Mesenchymal stem cell (in vitro differentiated cells and primary cell): ENCODE data around the gene MBNL1.
A peak's percentile ranks its signal among the peaks of the same experiment; 100 is the strongest.

Experiments used
- DNase-seq: peaks from one replicate; pipeline ENCODE4 v3.0.0-alpha.2; 2013
- H2AFZ ChIP-seq: one replicate; pipeline ENCODE4 v1.6.1; 2013; ENCODE audit warnings: low read depth, mild to moderate bottlenecking, control low read depth, inconsistent platforms, low read length, moderate library complexity
- H2AK5ac ChIP-seq: 2 replicates; pipeline ENCODE4 v1.6.1; 2013; ENCODE audit warnings: low read length, moderate library complexity, mild to moderate bottlenecking, inconsistent platforms; ENCODE audit not compliant: severe bottlenecking
- H2BK120ac ChIP-seq: one replicate; pipeline ENCODE4 v1.6.1; 2013; ENCODE audit warnings: low read depth, mild to moderate bottlenecking, inconsistent platforms, low read length, moderate library complexity
- H2BK12ac ChIP-seq, 2 experiments: one replicate each; pipeline ENCODE4 v1.6.1; 2013; ENCODE audit warnings: inconsistent platforms in 2 of 2, low read length in 2 of 2, mild to moderate bottlenecking in 2 of 2, moderate library complexity in 2 of 2, control low read depth in 1 of 2
- H2BK15ac ChIP-seq: one replicate; pipeline ENCODE4 v1.6.1; 2013; ENCODE audit warnings: mild to moderate bottlenecking, low read depth, inconsistent platforms; ENCODE audit not compliant: poor library complexity, severe bottlenecking
- H2BK5ac ChIP-seq: 2 replicates; pipeline ENCODE4 v1.6.1; 2013; ENCODE audit warnings: low read depth, mild to moderate bottlenecking, low read length, control low read depth, inconsistent platforms; ENCODE audit not compliant: poor library complexity, severe bottlenecking
- H3K14ac ChIP-seq, 2 experiments: one replicate each; pipeline ENCODE4 v1.6.1; 2013; ENCODE audit warnings: inconsistent platforms in 2 of 2, low read length in 2 of 2, control low read depth in 1 of 2, mild to moderate bottlenecking in 1 of 2, moderate library complexity in 1 of 2
- H3K18ac ChIP-seq, 2 experiments: one replicate each; pipeline ENCODE4 v1.6.1; 2013; ENCODE audit warnings: inconsistent platforms in 2 of 2, low read length in 2 of 2, control low read depth in 1 of 2, low read depth in 1 of 2, mild to moderate bottlenecking in 1 of 2
- H3K23ac ChIP-seq, 2 experiments: one replicate each; pipeline ENCODE4 v1.6.1; 2013; ENCODE audit warnings: inconsistent platforms in 2 of 2, low read length in 2 of 2, mild to moderate bottlenecking in 2 of 2, moderate library complexity in 2 of 2, control low read depth in 1 of 2
- H3K27ac ChIP-seq: 2 replicates; pipeline ENCODE4 v1.5.1; 2013; ENCODE audit warnings: mild to moderate bottlenecking, moderate library complexity, low read length, control low read depth, inconsistent platforms; ENCODE audit not compliant: poor library complexity, severe bottlenecking
- H3K27me3 ChIP-seq, 2 experiments: 2 replicates each; pipeline versions ENCODE4 v1.6.1 to v1.7.0; 2013; ENCODE audit warnings: low read length in 2 of 2, mild to moderate bottlenecking in 2 of 2, moderate library complexity in 2 of 2, control low read depth in 1 of 2, inconsistent platforms in 1 of 2; ENCODE audit not compliant: control insufficient read depth in 1 of 2, insufficient read depth in 1 of 2
- H3K36me3 ChIP-seq, 2 experiments: 2 replicates each; pipeline versions ENCODE4 v1.6.1 to v1.7.0; 2013; ENCODE audit warnings: low read length in 2 of 2, control low read depth in 1 of 2, inconsistent platforms in 1 of 2, low read depth in 1 of 2, mild to moderate bottlenecking in 1 of 2; ENCODE audit not compliant: insufficient read depth in 2 of 2, control insufficient read depth in 1 of 2
- H3K4ac ChIP-seq, 2 experiments: one replicate each; pipeline ENCODE4 v1.6.1; 2013; ENCODE audit warnings: inconsistent platforms in 2 of 2, low read length in 2 of 2, mild to moderate bottlenecking in 2 of 2, moderate library complexity in 2 of 2, control low read depth in 1 of 2, low read depth in 1 of 2
- H3K4me1 ChIP-seq: 2 replicates; pipeline ENCODE4 v1.6.1; 2013; ENCODE audit warnings: low read depth, low read length, control low read depth; ENCODE audit not compliant: control insufficient read depth, insufficient read depth
- H3K4me2 ChIP-seq: 2 replicates; pipeline ENCODE4 v1.6.1; 2013; ENCODE audit warnings: low read length, mild to moderate bottlenecking, inconsistent platforms; ENCODE audit not compliant: poor library complexity, severe bottlenecking
- H3K4me3 ChIP-seq, 2 experiments: 2 replicates each; pipeline versions ENCODE4 v1.5.1 to v1.7.0; 2013; ENCODE audit warnings: low read length in 2 of 2, mild to moderate bottlenecking in 2 of 2, control low read depth in 1 of 2, low read depth in 1 of 2; ENCODE audit not compliant: insufficient read depth in 1 of 2
- H3K79me1 ChIP-seq: replicated peaks from 2 replicates; pipeline ENCODE4 v1.6.1; 2013; ENCODE audit warnings: mild to moderate bottlenecking, control low read depth, low read length, inconsistent platforms; ENCODE audit not compliant: poor library complexity, severe bottlenecking
- H3K9ac ChIP-seq: 2 replicates; pipeline ENCODE4 v1.7.0; 2013; ENCODE audit warnings: mild to moderate bottlenecking, low read length, moderate library complexity
- H3K9me3 ChIP-seq: 2 replicates; pipeline ENCODE4 v1.7.0; 2013; ENCODE audit warnings: mild to moderate bottlenecking, low read length; ENCODE audit not compliant: control insufficient read depth
- H4K8ac ChIP-seq: one replicate; pipeline ENCODE4 v1.6.1; 2013; ENCODE audit warnings: inconsistent platforms, mild to moderate bottlenecking, low read length, moderate library complexity
- H4K91ac ChIP-seq: one replicate; pipeline ENCODE4 v1.6.1; 2013; ENCODE audit warnings: mild to moderate bottlenecking, low read length, inconsistent platforms
- WGBS: methylation state at CpG from one replicate; pipeline ENCODE4 v1.1.7; 2013; ENCODE audit warnings: mixed read lengths; 5-methylcytosine and 5-hydroxymethylcytosine counted together

The MBNL1 gene

GRCh38 chr3:152350776-152351175, 82.0 kb downstream of the MBNL1 start:
- H2BK120ac ChIP-seq, result no peak overlapping the region
- H4K8ac ChIP-seq, result no peak overlapping the region
- no peak overlapping the region for H3K27ac ChIP-seq
- DNase-seq, result no peak
- no peak overlapping the region for H3K4me3 ChIP-seq
- H2AFZ ChIP-seq, result no peak overlapping the region
- no peak overlapping the region for H3K4me2 ChIP-seq
- H2AK5ac ChIP-seq, result no peak overlapping the region
- H3K9me3 ChIP-seq, result no peaks in the 10 kb centered on the region
- H3K9ac ChIP-seq, result no peak overlapping the region
- H4K91ac ChIP-seq, result no peak overlapping the region
- H2BK12ac ChIP-seq, result no peak overlapping the region
- H2BK5ac ChIP-seq, result no peak overlapping the region
- H3K79me1 ChIP-seq, result peaks cover 2% of the 10 kb centered on the region
- over 99% methylated on average over 4 of the region's 4 CpGs for WGBS
- peaks cover 0 to 15% of the 10 kb centered on the region in 2 experiments for H3K36me3 ChIP-seq
- no peak overlapping the region for H3K4ac ChIP-seq
- H3K4me1 ChIP-seq, result no peaks in the 10 kb centered on the region
- no peak overlapping the region for H2BK15ac ChIP-seq
- no peak overlapping the region for H3K14ac ChIP-seq
- no peak overlapping the region for H3K23ac ChIP-seq
- H3K27me3 ChIP-seq, result no peaks in the 10 kb centered on the region
- H3K18ac ChIP-seq, result no peak overlapping the region

- Histone ChIP-seq H3K9me3 (no peaks in the 10 kb centered on the region), H3K79me1 (peaks cover 6% of the 10 kb centered on the region), H2BK120ac (no peak overlapping the region), H3K27ac (no peak overlapping the region), H2AK5ac (no peak overlapping the region), H3K4me2 (no peak overlapping the region), H3K36me3 (peaks cover 0 to 9% of the 10 kb centered on the region in 2 experiments), H3K9ac (no peak overlapping the region), H4K8ac (no peak overlapping the region), H3K4me3 (no peak overlapping the region), H3K4ac (no peak overlapping the region), H3K23ac (no peak overlapping the region), H2BK5ac (no peak overlapping the region), H3K27me3 (no peaks in the 10 kb centered on the region), H2AFZ (no peak overlapping the region), H4K91ac (no peak overlapping the region), H2BK15ac (no peak overlapping the region), H2BK12ac (no peak overlapping the region), H3K4me1 (peaks cover 4% of the 10 kb centered on the region), H3K18ac (no peak overlapping the region), H3K14ac (no peak overlapping the region)
- DNase-seq, result peak; percentile 84
- WGBS, result 40% methylated on average over 3 of the region's 4 CpGs
Observed at GRCh38 chr3:152352554-152352953, 83.8 kb downstream of the MBNL1 start.

DNA sequence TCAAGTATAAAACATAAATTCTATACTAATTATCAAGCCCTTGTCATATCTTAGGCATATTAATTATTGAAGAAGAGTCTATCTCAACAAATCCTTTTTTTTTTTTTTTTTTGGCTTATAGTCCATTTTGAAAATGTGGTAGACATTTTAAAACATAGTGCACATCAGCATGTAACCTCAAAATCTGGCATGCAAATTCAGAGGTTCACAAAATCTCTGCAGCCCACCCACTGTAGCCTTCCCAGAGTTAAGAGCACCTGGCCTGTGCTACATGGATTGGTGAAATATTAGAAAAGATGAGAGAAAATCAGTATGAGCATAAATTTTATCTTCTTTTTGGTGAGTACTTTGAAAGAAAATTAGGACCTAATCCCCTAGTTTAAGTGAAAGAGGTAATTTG, 84.8 kb downstream of the MBNL1 start:
- Histone ChIP-seq H3K27ac (no peak overlapping the region), H3K9ac (no peak overlapping the region), H3K4me3 (no peak overlapping the region), H2BK12ac (no peak overlapping the region), H3K79me1 (peaks cover 6% of the 10 kb centered on the region), H2BK5ac (no peak overlapping the region), H2AK5ac (no peak overlapping the region), H3K9me3 (no peaks in the 10 kb centered on the region), H3K27me3 (no peaks in the 10 kb centered on the region), H4K8ac (no peak overlapping the region), H3K18ac (no peak overlapping the region), H3K36me3 (peaks cover 0 to 8% of the 10 kb centered on the region in 2 experiments), H2BK15ac (no peak overlapping the region), H3K4ac (no peak overlapping the region), H3K4me1 (peaks cover 4% of the 10 kb centered on the region), H2AFZ (no peak overlapping the region), H4K91ac (no peak overlapping the region), H3K4me2 (no peak overlapping the region), H3K14ac (no peak overlapping the region), H3K23ac (no peak overlapping the region), H2BK120ac (no peak overlapping the region)
- DNase-seq, result no peak

DNA sequence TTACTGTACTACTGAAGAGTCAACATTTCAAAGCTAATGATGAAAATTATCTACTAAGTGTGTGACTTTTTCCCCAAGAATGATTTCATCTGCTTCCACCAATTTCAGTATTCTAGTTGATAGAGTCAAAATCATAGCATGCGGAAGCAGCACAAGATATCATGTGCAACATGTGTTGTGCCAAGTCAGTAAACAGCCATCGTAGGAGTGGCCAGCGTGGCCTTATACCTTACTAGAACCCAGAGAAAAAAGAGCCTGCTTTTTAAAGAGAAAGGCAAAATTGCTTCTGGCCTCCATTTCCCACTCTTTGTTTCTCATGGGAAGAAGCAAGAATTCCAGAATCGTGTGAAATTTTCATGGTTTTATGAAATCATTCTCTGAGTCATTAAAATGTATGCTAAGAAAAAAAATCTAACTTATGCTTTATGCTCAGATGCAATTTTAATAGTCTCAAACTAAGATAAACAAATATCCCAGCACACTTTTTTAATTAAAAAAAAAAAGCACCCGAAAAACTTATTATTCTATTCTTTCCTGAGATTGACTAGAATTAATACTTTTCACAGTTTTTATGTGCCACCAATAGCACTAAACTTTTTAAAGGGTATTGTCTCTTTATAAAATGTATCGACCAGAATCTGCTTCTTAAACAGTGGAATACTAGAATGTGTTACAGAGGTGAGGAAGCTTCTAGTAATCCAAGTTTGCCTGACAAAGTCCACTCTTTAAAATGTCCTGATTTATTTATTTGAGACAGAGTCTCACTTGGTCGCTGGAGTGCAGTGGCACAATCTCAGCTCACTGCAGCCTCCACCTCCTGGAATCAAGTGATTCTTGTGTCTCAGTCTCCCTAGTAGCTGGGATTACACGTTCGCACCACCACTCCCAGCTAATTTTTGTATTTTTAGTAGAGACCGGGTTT, 87.3 kb downstream of the MBNL1 start:
- Histone ChIP-seq H2BK5ac (no peak overlapping the region), H3K18ac (peak overlapping the region in 1 of 2 experiments; percentile 33), H3K4me2 (no peak overlapping the region), H3K27me3 (no peaks in the 10 kb centered on the region), H3K4ac (no peak overlapping the region), H2BK12ac (no peak overlapping the region), H3K9ac (peak overlapping the region; percentile 46), H3K4me3 (no peak overlapping the region), H3K14ac (peak overlapping the region in 1 of 2 experiments; percentile 57), H4K8ac (no peak overlapping the region), H3K23ac (no peak overlapping the region), H3K27ac (no peak overlapping the region), H3K4me1 (peaks cover 4% of the 10 kb centered on the region), H3K36me3 (peaks cover 0 to 4% of the 10 kb centered on the region in 2 experiments), H3K9me3 (no peaks in the 10 kb centered on the region), H2BK120ac (no peak overlapping the region), H2AK5ac (no peak overlapping the region), H3K79me1 (peaks cover 6% of the 10 kb centered on the region), H4K91ac (no peak overlapping the region), H2AFZ (no peak overlapping the region), H2BK15ac (peak overlapping the region; percentile 7)
- DNase-seq, result no peak
- 99% methylated on average over 8 of the region's 10 CpGs for WGBS
